ENCODE measurements around the gene SLC6A19. TPM values are rescaled to one million over a fixed set of nuclear protein-coding genes. Genes with fewer than 3 reads are reported as not detected.

The SLC6A19 gene
- total RNA-seq, 1 donor from 2014 or later = 0.32 TPM

DNA sequence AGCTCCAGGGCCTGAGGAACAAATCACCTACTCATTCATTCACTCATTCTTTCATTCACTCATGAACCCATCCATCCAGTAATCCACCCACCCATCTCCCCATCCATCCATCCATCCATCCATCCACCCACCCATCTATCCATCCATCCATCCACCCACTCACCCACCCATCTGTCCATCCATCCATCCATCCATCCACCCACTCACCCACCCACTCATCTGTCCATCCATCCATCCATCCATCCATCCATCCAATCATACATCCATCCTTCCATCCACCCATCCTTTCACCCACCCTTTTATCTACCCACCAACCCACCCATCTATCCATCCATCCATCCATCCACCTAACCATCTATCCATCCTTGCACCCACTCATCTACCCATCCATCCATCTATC is 35.5 kb upstream of the SLC6A19 start:
- DNase-seq (ENCODE audit: low spot score) = no peak

DNA sequence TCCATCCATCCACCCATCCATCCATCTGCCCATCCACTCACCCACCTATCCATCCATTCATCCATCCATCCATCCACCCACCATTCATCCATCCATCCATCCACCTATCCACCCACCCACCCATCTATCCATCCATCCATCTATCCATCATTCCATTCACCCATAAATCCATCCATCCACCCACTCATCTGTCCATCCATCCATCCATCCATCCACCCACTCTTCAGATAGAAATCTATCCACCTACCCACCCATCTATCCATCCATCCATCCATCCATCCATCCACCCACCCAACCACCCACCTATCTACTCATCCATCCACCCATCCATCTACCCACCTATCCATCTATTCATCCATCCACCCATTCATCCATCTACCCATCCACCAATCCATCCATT is 35.0 kb upstream of the SLC6A19 start:
- no peak for DNase-seq (ENCODE audit: low spot score)

DNA sequence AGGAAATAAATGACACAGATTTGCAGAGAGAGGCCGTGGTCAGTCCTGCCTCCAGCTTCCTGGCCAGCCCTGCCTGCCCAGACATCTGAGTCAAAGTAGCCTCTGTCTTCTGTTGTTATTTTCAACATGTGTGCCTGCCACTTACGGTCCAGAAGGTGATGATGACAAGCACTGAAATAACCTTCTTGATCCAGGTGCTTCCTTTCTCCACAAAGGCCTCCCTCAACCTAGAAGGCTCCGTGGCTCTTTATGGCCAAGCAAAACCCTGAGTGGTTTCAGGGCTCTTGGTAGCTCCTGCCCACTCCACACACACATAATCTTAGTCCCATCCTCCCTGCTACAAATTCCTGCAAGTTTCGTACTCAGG is 34.1 kb upstream of the SLC6A19 start:
- no peak for DNase-seq (ENCODE audit: low spot score)

DNA sequence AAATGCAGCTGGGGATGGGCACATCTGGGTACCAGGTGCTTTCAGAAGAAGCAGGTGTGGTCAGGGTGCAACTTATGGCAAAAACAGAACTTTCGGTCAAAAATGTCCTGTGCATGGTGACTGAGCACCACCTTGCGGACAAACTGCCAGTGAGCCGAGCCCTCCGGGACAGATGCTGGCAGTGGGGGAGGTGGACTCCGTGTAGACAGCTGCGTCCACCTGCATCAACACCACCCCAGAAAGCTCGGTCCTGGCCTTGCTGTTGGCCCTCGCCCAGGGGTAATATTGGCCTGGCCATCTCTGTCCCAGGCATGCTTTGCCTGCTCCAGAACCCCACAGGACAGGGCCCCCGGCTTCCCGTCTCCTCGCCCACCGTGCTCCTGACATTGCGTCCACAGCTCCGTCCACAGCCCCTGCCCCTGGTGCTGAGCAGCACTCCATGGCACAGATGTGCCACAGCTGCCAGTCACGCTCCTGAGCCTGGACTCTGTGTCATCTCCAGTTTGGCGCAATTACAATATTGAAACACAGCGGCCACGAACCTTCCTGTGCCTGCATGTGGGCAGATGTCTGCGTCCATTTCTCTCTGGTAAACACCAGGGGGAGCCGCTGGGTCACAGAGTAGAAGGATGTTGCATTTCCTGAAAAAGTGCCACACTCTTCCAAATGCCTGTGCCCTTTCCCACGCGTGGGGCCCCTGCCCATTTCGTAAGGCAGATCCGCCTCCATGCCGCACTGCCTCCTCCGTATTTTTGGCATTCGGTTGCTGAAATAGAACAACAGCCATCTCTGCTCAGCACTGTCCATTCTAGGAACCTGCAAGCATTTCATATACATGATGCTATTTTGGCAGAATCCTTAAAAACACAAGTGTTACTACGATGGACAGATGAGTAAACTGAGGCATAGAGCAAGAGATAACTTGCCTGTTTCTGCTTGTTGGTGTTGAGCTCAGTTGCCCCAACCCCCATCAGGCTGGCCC is 33.4 kb upstream of the SLC6A19 start:
- DNase-seq (ENCODE audit: low spot score) = peak; percentile 89

DNA sequence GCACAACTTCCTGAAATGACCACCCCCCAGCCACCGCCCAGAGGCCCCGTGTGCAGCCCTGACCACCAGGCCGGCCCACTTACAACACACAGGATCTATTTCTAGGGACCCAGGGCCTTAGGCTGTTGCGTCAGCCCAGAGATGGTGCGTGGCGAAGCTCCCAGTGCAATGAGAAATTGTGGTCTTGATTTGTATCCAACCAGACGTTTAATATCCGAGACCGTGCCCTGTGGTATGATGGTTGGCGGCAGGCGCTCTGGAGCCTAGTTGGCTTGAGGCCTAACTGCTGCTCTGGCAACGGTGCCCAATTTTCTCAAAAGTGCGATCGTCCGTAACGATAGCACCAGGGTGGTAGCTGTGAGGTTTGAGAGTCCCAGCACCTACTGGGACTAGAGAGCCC is 32.6 kb upstream of the SLC6A19 start:
- DNase-seq (ENCODE audit: low spot score) = peak; percentile 37

DNA sequence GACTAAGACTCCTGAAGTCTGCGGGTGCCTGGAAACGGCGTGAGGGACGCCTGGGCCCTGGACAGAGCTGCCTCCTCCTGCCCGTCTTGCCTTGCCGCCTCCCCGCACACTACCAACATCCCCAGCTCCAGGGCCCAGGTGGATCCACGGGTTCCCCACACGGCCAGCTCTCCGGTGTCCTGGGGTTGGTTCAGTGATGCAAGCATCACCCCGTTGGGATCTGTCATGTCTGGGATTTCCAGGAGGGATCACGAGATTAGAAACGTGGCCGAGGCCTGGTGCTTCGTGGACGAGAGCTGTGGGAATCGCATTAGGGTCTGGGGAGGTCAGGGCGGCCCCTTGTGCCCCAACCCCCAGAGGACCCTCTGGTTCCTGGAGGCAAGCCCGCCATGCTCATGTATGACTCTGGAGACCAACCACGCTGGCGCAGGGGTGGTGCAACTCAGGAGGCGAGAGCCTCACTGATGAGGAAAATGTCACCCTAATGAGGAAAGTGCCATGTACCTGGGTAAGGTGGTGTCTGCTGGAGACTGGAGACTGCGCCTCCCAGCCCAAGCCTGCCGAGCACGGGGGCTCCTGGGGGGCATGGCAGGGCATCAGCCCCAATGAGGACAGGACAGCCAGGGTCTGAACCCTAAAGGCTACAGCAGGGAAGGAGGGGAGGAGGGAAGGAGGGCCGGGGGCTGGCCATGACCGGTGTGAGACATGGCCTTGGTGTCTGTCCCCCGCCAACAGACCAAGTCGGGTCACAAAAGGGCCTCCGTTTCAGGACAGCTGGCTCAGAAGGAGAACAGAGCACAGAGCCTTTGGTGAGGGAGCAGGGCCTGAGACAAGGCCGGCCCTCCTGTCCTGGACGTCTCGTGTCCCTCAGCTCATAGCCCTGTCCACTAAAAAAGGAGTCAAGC is 31.9 kb upstream of the SLC6A19 start:
- DNase-seq (ENCODE audit: low spot score) = peak; percentile 75

DNA sequence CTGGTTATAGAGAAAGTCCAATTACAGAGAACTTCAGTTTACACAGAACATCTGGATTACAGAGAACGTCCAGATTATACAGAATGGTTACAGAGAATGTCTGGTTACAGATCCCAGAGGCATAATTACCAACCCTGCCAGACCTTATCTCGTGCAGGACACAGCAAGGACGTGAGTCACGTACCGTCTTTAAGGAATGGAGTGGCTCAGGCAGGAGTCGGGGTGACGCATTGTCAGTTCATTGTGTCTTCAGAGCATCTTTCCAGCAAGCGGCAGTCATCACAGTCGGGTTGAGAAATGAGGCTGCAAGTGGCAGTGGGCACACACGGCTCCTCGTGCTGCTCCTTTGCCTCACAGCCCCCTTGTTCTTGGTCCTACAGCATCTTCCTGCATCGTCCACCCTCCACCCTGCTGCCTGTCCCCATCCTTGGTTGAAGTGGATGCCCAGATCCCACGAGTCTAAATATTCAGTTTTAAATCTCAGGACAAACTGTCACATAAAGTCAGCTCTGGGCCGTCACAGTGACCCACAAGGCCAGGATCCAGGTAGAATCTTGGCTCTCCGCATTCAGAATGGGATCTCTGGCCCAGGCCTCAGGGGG is 30.0 kb upstream of the SLC6A19 start:
- DNase-seq (ENCODE audit: low spot score) = peak; percentile 67

DNA sequence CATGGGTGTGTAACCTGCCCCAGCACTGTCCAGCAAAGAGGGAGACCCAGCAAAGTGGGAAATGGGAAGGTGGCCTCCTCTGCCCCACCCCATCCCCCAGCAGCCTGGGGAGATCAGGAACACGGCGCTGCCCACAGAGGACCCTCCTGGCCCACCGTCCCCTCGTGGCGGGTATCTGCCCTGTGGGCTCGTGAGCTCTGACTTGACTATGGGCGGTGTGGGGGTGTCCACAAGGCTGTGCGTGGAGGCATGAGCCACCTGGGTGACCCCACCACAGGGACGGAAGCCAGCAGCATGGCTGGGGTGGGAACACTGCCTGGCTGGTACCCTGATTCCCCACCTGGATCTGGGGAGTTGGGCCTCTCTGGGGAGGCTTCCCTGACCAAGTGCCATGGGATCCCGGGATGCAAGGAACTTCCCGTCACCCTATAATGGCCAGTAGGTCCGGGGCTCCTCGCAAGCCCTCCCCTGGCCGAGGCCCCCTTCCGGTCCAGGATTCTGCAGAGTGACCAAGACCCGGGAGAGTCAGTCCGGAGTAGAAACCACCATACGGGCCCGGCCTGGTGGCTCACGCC is 29.3 kb upstream of the SLC6A19 start:
- peak; percentile 88 for DNase-seq (ENCODE audit: low spot score)

DNA sequence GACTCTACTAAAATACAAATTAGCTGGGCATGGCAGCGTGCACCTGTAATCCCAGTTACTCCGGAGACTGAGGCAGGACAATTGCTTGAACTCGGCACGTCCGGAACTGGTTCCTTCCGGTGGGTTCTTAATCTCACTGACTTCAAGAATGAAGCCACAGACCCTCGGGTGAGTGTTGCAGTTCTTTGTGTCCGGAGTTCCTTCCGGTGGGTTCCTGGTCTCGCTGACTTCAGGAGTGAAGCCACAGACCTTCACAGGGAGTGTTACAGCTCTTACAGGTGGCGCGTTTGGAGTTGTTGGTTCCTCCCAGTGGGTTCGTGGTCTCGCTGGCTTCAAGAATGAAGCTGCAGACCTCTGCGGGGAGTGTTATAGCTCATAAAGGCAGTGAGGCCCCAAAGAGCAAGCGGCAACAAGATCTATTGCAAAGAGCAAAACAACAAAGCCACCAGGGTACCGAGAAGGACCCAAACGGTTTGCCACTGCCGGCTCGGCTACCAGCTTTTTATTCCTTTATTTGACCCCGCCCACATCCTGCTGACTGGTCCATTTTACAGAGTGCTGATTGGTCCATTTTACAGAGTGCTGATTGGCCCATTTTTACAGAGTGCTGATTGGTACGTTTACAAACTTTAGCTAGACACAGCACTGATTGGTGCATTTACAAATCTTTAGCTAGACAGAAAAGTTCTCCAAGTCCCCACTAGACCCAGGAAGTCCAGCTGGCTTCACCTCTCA is 28.6 kb upstream of the SLC6A19 start:
- peak; percentile 12 for DNase-seq (ENCODE audit: low spot score)

DNA sequence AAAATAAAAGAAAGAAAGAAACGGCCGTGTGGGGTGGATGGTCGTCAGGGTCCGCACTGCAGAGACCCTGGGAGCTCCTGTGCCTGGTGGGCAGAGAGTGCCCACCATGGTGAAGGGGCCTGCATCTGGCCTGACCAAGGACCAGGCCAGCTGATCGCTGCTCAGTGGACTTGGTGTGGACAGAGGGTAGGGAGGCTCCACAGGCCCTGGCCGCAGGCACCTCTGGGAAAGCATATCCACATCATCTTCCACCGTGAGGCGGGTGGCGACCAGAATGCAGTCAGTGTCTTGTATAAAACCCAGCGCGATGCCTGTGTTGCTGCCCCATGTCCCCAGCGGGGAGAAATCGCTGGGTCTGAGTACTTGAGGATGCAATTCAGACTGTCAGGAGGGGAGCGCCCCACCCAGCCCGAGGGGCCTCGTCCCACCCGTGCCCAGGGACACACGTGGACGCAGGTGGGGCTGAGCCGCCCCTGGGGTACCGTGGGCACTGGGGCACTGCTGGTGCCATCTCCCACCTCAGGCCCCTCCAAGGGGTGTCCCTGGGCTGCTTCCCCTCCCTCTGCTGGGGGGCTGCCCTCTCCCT is 27.8 kb upstream of the SLC6A19 start:
- DNase-seq (ENCODE audit: low spot score) = peak; percentile 84

DNA sequence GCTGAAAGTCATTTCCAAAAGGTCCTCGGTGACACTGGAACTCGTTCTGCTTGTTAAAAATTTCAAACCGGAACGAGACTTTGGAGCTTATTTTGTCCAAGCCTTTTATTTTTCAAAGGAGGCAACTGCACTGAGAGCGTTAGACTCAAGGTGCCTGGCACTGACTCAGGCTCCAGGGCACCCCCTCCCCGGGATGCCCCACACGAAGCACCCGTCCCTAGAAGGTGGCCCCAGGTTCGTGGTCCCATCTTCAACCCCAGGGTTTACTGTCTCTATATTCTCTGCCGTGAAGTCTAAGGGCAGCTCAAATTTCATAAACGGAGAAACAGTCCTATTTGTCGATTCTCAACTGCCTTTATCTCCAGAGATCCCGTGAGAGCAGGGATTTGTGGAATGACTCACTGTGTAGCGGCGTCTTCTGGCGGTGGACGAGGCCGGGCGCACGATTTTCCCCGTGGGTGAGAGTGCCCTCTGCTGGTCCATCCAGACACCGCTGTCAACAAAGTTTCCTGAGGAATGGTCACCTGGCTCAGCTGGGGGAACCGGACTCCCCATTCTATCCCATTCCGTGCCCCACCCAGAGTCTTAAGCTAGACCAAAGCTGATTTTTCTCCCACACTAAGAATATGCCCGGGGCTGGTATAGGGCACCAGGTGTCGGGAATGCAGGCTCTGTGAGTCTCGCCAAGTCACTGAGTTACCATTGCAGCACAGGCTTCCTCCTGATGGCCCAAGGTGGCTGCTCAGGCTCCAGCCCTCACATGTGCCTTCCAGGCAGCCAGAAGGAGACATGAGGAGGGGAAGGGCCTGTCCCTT is 27.1 kb upstream of the SLC6A19 start:
- peak; percentile 90 for DNase-seq (ENCODE audit: low spot score)

DNA sequence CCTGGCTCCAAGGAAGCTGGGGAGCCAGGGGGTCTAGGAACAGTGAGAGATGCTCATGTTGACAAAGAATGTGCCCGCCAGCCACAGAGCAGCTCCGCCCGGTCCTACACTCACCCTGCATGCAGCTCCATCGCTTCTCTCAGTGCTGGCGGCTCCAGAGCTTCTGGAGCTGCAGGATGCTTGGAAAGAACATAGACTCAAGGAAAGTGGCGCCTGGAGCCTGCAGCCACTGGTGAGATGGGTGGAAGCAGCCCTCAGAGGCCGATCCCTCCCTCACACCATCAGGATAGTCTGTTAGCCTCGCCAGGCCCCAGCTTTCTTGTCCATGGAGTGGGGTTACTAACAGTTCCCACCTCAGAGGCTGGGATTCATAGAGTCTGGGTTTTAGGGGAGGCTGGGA is 26.4 kb upstream of the SLC6A19 start:
- peak; percentile 65 for DNase-seq (ENCODE audit: low spot score)

DNA sequence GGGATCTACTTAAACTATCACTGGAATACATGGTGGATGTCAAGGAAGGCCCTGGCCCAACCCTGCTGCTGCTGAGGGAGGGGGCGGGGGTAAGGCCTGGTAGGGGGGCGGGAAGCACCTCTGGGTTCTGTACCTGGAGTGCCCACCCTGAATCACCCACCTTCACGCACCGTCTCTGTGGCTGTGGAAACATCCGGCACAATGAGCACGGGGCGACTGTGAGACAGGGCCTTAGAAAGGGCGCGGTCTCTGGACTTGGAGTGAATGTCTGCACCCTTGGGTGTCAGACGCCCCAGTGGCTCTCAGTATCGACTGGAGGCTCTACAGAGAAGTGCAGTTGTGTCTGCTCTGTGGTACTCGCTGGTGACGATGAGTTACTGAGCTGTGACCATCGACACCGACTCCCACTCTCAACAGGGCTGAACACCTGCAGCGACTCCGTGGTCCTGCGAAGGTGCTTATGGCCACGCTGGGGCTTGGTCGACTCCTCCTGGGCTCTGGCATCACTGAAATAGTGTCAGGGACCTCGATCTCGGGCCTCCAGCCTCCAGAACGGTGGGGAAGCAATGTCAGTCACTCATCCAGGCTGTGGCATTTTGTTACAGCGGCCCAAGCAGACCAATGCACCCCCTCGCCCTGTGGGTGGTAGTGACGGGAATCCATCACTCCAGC is 25.5 kb upstream of the SLC6A19 start:
- DNase-seq (ENCODE audit: low spot score) = peak; percentile 82

DNA sequence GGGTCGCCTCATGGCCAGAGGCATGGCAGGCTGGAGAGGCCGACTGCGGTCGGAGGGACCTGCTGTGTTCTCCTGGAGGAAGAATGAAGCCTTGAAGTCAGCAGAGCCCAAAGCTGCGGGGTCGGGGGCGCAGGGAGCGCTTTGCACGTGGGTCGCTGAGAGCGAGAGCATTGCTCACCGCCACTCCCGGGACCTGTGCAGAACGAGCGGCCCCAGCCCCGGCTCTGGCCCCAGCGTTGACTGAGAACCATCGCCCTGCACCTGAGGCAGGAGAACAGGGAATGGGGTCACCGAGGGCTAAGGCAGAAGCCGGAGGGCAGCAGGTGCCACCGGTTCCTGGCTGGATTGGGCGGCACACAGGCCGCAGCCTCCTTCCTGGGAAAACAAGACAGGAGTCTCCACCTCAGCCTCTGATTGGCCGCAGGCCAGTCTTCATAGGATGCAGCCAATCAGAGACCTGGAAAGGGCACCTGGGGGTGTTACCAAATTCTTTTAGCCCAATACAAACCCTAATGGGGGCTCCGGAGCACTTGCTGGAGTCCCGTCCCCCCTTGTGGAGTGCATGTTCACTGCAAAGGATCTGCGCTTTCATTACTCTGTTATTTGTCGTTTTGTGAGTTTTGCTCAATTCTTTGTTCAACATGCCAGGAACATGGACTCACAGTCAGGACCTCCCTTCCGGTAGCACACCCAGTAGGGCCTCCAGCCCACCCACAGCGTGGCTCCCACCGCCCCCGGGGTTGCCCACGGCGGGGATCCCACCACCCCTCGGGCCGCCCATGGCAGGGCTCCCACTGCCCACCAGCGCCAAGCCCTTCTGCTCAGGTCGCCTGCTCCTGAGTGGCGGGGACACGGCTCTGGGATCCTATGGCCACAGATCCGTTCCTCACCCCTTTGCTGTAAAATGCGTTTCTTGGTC is 24.7 kb upstream of the SLC6A19 start:
- DNase-seq (ENCODE audit: low spot score) = peak; percentile 88

DNA sequence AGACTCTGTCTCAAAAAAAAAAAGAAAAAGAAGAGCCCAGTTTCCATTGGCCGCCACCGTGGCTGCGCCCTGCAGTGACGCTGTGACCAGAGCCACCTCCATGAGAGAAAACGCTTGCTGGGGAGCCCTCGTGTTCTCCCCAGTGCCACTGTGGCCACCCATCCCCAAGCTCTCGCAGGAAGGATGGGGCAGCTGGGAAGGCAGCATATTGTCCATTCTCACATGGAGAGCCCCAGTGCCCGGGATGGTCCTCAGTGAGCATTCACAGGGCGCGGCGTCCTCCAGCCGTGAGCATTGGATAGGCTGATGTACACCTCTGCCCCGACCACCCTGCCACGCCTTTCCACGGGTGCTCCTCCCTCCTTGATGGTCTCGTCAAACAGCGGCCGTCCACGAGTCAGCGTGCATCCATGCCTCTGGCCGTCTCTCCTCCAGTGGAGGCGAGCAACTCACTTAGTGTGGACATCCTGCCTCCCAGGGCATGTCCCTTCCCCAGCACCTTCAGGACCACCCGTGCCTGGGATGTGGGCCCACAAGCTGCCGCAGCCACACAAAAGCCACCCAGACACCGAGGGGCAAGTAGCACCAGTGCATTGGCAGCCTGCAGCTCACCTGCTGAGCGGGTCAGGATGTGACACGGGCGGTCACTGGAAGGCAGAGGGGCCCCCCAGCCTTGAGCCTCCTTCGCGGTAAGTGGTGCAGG is 23.4 kb upstream of the SLC6A19 start:
- DNase-seq (ENCODE audit: low spot score) = peak; percentile 77

DNA sequence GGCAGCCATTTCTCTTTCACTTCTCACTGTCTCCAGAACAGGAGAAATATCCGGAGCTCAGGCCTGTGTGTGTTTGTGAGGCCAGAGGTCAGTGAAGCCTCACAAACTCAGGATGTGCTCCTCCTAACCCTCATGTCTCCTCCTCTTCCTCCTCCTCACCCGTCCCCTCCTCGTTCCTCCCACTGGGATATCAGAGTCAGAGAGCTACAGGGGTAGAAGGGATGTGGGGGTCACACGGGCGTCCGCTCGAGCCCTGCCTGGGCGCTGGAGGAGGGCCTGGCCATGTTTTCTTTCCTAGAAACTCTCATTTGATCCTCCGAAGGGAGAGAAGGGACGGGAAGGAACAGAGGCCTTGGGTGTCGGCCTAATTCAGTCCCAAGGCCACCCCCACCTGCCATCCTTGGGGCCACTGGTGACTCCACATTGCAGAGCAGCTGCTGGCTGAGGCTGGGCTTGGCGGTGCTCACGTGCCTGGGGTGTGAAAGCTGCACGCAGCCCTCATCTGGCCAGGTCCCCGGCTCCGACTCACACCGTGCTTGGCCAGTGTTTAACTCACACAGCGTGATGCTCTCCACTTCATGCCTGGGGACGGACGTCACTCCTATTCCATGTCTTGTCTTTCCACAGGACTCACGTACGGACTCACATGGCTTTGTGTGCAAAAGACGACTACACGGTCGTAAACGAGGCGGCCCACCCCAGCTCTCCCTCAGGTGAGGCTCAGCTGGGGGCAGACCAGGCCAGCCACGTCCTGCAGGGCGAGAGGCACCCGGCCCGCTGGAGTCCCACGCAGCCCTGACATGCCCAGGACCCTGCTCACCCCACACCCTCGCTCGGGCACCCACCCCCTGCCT is 22.6 kb upstream of the SLC6A19 start:
- no peak for DNase-seq (ENCODE audit: low spot score)

Measured in mesenteric fat pad (tissue), 1 donor.